Inflammatory macrophage treated with lipopolysaccharide for 4 hours (primary cell): ENCODE data around the gene TPCN2.

Experiments used
- DNase-seq: peaks from one replicate; pipeline ENCODE4 v3.0.0-alpha.2; 2020

TPCN2 gene

DNA sequence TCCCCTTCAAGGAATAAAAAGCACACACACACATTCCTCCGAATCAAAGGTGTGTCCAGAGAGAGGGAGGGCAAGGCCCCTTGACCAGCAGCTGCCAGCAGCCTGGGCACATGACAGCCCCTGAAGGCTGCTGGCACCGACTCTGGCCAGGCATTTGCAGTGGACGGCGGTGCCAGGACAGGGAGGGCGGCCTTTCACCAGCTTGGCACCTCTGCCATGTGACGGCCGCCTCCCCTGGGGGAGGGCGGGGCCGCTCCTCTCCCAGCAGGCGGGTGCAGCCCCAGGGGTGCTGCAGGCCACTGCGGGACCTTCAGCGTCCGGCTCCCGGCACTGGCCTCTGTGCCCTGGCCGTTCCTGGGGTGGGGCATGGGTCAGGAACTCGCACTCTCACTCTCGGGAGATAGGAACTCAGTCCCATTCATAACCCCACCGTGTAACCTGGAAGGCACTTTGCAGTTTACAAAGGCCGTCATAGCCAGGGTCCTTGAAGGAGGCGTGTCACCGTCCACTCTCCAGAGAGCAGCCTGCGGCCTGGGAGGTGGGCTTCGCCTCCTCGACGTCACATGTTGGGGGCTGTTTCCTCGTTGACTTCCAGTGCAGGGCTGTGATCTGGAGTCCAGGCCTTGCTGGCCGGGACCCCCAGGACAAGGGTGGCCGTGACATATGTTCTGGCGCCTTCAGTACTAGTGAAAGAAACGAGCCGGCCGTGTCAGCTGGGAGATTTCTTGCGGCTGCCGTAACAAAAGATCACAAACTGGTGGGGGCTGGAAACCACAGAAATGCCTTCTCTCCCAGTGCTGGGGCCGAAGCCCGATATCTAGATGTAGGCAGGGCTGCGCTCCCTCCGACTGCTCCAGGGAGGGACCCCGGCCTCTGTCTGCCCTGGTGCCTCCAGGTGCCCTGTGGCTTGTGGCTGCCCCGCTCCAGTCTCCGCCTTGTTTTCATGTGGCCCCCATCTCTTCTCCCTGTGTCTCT lies 67.1 kb downstream of the TPCN2 start:
- no peak for DNase-seq

DNA sequence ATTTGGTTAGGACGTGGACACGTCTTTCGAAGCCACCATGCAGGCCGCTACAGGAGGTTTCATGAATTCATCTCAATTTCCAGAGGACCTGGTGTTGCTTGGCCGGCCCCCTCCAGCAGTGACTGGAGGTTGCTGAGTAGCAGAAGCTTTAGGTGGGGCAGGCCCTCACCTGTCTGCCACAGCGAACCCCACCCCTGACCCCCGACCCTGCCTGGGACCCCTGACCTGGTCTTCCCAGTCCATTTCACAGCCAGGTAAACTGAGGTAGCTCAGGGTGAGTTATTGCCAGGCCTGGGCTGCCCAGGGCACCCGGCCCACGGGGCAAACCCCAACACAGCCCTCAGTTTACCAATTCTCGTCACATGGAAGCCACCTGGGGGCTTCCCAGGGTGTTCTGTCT lies 67.9 kb downstream of the TPCN2 start:
- DNase-seq = no peak

DNA sequence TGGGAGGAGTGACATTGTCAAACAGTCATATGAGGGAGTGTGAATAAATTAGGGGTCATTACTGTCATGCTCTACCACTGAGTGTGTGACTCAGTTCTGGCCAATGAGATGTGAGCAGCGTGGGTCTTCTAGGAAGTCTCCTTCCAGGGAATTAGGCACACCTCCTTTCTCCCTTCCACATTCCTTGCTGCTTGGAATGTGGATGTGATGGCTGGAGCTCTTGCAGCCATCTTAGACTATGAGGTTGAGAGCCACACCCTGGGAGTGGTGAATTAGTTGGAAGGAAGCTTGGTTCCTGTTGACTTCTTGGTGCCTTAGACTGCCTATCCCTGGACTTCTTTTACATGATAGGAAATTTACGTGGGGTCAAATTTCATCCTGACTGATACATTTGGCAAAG lies 70.5 kb downstream of the TPCN2 start:
- no peak for DNase-seq

DNA sequence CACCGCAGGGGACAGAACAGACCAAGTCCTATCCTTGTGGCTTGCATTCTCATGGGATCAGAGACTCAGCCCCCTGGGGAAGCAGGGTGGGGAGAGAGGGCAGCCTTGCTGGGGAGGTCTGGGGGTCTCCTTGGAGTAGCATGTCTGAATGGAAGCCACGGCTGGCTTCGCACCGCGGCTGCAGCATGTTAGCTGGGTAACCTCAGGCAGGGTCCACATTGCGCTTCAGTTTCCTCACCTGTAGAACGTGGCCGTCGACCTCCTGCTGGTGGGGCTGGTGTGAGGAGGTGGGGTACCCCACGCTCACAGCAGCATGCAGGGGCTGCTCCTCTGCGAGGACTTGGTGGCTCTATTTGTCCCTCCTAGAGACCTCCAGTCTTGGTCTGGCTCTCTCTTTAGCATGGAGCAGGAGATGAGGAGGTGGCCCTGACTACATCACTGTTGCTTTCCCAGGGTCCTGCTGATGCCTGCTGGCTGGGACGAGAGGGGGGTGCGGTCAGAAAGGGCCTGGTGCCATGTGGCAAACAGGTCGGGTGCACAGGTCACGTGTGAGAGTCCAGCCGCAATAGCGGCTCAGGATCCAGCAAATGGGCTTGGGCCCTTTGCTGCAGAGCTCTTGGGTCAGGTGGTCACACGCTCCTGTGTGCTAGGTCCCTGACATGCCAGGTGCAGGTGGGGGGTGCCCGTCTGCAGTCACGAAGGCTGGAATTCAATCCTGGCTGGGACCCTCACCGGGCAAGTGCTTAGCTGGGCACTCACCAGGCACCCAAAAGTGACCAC lies 71.6 kb downstream of the TPCN2 start:
- no peak for DNase-seq

DNA sequence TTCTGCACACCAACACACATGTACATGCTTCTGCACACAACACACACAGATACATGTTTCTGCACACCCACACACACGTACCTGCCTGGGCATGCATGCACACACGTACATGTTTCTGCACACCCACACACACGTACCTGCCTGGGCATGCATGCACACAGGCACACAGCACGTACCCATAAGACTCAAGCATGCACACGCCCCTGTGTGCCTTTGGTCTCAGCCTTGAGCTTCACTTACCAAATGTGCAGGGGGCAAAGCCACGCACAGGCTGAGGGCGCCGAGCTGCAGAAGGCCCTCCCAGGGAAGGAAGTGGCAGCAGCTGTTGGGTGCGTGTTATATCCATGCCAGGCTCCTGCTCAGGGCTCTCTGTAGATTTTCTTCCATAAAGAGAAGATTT lies 72.3 kb downstream of the TPCN2 start:
- no peak for DNase-seq

DNA sequence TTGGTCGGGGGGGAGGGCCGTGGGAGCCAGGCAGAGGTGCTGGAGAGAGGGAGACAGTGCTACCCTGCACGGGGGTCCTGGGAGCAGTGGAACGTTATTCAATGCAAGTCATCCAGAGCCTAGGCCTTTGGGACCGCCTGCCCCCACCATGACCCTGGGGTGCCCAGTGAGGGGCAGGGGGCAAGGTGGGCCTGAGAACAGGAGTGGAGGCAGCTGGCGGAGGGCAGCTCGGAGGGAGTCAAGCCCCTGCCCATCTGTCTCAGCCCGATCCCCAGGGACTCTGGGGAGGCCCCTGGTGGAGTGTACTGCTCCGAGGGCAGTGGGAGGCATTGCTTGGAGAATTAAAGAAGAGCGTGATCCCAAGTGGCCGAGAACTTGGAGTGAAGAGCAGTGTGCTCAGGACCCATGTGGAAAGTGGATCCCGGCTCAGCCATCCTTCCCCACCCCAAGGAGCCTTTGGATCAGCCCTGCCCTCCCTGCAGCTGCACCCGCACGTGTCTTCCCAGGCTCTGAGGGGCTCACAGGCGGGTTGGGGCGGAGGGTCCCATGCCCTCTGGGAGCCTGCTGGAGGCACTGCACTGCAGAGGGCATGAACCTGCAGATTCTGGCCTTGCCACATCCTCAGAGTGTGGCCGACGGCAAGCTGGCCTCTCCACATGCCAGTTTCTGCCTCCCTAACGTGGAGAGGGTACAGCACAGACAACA lies 73.0 kb downstream of the TPCN2 start:
- no peak for DNase-seq

DNA sequence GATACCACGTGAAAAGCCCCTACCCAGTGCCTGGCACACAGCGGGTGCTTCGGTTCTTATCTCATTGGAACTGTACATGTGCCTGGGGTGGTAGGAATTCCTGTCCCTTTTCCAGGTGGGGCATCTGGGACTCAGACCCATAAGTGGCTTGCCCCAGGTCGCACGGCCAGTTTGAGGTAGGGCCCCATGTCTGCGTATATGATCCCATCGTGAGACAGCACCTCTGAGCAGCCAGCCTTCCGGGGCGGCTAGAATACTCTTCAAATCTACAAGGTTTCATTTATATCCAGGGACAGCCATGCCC lies 73.5 kb downstream of the TPCN2 start:
- no peak for DNase-seq

DNA sequence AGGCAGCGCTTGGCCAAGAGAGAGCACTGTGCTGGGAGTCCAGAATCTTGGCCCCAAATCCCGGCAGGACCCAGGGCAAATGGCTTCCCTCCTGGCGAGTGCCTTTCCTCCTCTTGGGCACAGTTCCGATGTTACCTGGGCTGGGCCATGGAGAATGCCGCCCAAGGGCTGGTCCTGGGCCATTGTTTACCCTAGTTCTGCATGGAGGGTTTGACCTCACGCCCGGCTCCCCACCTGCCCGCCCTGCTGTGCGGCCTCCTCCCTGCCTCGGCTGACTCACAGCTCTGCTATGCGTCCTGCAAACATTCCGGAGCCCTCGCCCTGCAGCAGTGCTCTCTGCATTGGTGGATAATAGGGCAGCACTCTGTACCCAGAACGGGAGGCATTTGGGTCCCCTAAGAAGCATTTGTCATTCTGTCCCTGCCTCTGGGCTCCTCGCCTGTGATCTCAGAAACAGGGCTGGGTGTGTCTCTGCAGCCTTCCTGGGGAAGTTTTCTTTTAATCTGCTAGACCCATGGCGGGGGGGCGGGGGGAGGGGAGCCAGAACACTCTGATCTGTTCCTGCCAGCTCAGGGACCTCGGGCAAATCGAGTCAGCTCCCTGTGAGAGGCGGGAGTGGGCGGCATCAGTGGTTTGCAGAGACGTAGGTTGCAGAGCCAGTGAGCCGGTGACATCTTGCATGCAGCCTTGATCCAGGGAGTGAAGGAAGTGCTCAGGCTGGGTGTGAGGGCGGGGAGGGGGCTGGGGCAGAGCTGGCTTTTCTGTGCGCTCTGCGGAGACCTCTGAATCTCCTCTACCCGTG lies 74.1 kb downstream of the TPCN2 start:
- peak; percentile 83 for DNase-seq

DNA sequence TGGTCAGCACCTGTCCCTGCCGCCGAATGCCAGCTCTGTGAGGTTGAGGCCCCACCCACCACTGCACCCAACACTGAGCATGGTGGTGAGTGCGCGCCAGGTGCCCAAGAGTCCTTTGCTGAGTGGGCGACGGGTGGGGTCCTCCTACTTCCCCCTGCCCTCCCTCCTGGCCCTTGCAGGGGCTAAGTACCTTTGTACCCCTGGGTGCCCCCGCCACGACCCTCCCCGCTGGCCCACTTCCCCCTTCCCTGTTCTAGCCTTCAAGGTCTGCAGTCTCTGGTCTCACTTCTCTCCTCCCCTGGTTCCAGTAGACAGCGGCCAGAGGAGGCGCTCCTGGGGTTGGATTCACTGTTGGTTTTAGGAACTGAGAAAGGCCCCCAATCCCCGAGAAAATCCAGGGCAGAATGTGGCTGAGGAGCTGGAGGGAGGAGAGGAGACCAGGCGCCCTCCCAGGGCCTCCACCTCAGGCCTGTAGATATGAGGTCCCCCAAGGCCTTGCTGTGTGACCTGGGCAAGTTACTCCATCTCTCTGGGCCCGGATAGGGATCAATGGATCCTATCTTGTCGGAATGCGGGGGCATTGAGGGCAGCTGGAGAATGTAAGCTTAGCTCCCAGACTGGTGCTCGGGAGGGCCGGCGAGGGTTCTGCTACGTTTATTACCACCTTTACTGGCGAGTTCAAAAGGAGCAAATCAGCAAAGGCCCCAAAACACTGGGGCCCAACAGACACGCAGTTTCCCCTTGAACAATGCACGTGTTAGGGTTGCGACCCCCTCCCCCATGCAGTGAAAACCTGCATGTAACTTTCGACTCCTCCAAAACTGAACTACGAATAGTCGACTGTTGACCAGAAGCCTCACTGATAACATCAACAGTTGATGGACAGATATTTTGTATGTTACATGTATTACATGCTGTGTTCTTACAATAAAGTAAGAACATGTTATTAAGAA lies 75.1 kb downstream of the TPCN2 start:
- DNase-seq = no peak

DNA sequence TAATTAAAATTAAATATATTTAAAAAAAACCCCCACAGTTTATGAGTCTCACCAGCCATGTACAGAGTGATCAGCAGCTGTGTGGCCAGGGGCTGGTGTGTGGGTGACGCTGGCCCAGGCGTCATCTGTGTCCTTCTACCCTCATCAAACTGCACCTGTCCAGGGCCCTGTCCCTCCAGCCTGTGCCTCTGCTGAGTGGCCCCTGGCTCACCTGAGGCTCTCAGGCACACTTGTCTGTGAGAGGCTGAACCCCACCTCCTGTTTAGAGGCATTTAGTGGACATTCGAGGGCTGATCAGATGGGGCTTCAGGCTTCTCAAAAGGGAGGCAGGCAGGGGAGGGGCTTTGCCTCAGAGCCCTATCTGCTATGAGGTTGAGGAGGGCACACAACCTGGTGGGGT lies 77.1 kb downstream of the TPCN2 start:
- DNase-seq = no peak

DNA sequence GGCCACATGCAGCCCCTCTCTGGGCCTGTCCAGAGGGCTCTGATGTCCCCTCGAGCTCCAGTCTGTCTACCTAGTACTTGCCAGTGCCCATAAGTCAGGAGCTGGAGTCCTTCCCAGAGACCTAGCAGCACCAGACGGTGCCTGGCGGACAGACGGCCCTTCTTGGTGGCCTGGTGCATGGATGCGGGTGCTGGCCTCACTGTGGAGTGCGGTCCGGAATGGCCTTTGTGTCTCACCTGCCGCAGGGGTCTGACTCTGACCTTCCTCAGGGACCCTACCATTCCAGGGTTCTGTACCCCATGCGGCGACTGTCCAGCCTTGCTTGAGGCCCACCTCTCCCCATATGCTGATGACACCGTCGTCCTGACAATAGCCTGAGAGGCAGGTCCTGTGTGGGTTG lies 77.6 kb downstream of the TPCN2 start:
- no peak for DNase-seq

DNA sequence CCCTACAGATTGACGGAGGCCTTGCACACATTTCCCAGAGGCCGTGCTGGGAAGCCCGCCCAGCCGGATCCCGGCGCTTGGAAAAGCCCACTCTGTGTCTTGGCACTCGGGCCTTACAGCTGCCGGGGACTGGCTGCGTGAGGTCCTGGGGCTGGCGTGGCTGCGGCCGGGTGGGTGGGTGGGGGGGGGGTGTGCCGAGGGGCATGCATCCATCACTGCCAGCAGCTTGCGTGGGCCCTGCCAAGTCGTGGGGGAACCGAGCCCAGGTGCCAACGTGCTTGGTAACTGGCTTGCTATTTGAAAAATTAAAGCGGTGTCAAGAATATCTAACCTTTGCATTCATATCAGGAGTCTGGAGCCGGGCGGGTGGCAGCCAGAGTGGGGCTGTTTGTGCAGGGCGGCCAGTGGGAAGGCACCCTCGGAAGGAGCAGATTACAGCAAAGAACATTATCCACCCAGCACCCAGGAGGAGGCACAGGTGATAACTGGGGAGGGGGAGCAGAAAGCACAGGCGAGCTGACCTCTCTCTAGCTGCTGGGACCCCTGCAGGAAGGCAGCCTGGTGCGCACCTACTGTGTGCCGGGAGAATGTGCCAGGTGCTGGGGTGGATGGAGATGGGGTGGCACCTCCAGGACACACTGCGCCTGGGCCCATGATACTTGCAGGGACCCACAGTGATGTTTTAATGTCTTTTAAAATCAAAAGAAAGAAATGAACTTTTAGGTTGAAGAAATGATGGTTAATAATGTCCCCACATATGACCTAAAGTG lies 78.5 kb downstream of the TPCN2 start:
- DNase-seq = no peak

DNA sequence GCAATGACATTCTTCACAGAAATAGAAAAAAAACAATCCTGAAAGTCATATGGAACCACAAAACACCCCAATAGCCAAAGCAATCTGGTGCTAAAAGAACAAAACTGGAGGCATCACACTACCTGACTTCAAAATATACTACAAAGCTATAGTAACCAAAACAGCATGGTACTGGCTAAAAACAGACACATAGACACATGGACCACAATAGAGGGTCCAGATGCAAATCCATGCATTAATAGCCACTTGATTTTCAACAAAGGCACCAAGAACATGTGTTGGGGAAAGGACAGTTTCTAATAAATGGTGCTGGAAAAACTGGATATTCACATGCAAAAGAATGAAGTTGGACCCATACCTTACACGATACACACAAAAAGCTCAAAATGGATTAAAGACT lies 79.2 kb downstream of the TPCN2 start:
- DNase-seq = no peak

DNA sequence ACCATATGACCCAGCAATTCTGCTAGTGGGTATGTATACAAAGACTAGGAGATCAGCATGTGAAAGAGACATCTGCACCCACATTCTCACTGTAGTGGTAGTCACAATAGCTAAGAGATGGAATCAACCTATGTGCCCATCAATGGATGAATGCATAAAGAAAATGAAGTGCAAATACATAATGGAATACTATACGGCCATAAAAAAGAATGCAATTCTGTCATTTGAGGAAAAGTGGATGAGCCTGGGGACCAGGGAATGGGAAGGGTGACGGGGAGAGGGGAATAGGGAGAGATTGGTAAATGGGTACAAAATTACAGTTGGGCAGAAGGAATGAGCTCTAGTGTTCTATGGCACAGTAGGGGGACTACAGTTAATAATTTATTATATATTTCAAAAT lies 80.3 kb downstream of the TPCN2 start:
- no peak for DNase-seq

DNA sequence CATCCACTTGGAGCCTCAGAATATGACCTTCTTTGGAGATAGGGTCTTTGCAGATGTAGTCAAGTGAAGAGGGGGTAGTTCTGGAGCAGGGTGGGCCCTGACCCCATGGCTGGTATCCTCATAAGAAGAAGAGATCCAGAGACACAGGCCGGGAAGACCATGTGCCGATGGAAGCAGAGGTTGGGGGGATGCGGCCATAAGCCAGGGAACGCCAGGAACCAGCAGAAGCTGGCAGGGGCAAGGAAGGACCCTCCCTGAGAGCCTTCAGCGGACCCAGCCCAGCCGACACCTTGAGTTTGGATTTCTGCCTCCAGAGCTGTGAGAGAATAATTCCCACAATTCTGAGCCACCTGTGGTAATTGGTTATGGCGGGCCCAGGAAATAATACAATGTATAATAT lies 80.9 kb downstream of the TPCN2 start:
- no peak for DNase-seq

DNA sequence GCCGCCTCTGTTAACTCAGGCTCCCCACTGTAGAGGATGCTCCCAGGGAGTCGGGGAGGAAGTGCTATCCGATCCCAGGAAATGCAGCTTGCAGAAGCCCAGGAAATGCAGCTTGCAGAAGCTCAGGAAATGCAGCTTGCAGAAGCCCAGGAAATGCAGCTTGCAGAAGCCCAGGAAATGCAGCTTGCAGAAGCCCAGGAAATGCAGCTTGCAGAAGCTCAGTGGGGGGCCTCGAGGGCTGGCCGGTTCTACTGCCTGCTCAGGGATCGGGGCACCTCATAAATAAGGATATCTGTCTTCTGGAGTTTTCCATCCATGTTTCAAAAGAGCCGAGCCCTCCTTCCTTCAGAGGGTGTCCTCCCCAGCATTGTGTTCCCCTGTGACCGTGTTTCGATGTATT lies 81.9 kb downstream of the TPCN2 start:
- DNase-seq = no peak

DNA sequence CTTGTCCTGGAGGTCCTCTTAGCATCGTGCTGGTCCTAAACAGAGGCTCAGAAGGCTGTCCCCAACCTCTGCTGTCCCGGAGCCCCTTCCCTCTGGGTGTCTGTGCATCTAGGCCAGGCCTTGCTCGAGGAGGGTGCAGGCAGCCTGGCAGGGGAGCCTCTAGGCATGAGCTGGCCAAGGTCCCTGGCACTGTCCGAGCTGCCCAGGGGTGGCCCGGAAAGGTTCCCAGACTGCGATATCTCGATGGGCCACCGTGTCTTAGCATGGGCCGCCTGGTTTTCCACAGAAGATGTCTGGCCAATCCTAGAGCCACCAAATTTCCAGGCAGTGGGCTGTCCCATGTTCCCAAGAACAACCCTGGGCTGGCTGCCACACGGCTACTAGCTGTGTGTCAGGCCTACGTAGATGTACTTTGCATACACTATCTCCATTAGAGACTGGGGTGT lies 82.4 kb downstream of the TPCN2 start:
- no peak for DNase-seq

DNA sequence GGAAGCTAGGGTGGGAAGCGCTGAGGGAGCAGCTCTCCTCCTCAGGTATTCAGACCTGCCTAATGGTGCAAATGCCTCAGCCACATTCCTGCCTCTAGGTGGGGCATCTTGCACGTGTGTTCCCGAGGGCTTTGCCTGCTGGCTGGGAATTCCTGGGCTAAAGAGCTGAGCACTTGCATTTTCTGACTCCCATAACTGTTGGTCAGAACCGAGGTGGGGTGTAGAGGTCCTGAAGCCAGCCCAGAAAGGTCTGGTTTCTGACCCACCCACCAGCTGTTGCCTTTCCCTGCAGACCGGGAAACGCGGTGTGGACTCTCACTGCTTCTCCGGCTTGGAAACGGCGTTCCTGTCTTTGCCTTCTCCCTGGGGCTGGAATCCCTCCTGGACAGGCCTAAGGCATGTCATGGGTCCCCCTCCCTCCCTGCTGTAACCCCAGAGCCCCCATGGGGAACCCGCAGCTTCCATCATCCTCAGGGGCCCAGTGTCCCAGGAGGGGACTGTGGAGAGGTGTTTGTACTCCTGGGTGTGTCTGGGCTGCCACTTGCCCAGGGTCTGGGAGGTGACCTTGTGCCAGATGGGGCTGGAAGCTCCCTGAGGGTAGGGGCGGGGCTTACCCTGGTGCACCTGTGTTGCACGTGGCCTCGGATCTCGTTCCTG lies 83.0 kb downstream of the TPCN2 start:
- DNase-seq = no peak

DNA sequence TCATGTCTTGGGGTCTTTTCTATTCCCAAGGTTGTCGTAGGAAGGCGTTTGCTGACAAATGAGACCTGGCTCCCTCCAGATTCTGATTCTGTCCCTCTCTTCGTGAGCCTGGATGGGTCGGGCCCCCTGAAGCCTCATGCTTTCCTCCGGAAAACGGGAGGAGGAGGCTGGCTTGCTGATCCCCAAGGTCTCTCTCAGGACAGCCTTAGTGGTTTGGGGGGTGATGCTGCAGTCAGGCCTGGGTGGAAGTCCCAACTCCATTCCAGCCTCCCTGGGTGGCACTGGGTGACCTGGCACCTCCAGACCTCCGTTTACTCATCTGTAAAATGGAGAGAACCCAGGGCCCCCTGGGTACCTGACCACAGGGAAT lies 83.6 kb downstream of the TPCN2 start:
- DNase-seq = no peak

DNA sequence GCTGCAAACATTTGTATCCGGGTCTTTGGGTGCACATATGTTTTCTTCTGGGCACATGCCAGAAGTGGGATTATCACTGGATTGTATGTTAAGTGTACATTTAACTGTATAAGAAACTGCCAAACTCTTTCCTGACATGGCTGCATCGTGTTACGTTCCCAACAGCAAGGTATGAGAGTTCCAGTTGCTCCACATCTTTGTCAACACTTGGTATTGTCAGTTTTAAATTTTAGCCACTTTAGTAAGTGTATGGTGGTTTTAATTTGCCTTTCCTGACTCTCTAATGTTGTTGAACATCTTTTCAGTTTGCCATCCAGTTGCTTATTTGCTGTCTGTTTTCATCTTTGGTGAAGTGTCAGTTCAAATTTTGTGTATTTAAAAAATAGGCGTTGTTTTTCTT lies 84.5 kb downstream of the TPCN2 start:
- no peak for DNase-seq
